Neuronal stem cell (in vitro differentiated cells): ENCODE measurements around the gene RHBDF1.

Experiments
- DNase-seq: peaks from one replicate; pipeline ENCODE4 v3.0.0-alpha.2; 2013; ENCODE audit warnings: low spot score
- H2AFZ ChIP-seq: one replicate; pipeline ENCODE4 v1.6.1; 2013; ENCODE audit warnings: mild to moderate bottlenecking, low read length, inconsistent platforms
- H2AK5ac ChIP-seq: 2 replicates; pipeline ENCODE4 v1.6.1; 2013; ENCODE audit warnings: low read depth, mild to moderate bottlenecking, inconsistent platforms, low read length, moderate library complexity, mixed read lengths
- H2BK120ac ChIP-seq: 2 replicates; pipeline ENCODE4 v1.6.1; 2013; ENCODE audit warnings: low read depth, mild to moderate bottlenecking, inconsistent platforms, low read length, moderate library complexity, mixed read lengths
- H2BK12ac ChIP-seq: one replicate; pipeline ENCODE4 v1.6.1; 2013; ENCODE audit warnings: low read length, inconsistent platforms
- H2BK15ac ChIP-seq: 2 replicates; pipeline ENCODE4 v1.6.1; 2013; ENCODE audit warnings: mild to moderate bottlenecking, low read length, inconsistent platforms, mixed read lengths
- H2BK5ac ChIP-seq: one replicate; pipeline ENCODE4 v1.6.1; 2013; ENCODE audit warnings: inconsistent platforms, mild to moderate bottlenecking, low read length, moderate library complexity
- H3K14ac ChIP-seq: one replicate; pipeline ENCODE4 v1.6.1; 2013; ENCODE audit warnings: low read length, inconsistent platforms
- H3K18ac ChIP-seq: 2 replicates; pipeline ENCODE4 v1.6.1; 2013; ENCODE audit warnings: low read length, inconsistent platforms
- H3K23ac ChIP-seq: 2 replicates; pipeline ENCODE4 v1.6.1; 2013; ENCODE audit warnings: low read depth, mild to moderate bottlenecking, mixed read lengths, low read length, inconsistent platforms; ENCODE audit not compliant: poor library complexity
- H3K27ac ChIP-seq: replicated peaks from 3 replicates; pipeline ENCODE4 v1.5.1; 2013; ENCODE audit warnings: low read length, inconsistent platforms
- H3K27me3 ChIP-seq, 3 experiments: 2 replicates each; pipeline ENCODE4 v1.6.1; 2013; ENCODE audit warnings: low read length in 3 of 3, mild to moderate bottlenecking in 2 of 3, inconsistent platforms in 1 of 3, low read depth in 1 of 3, mixed read lengths in 1 of 3, moderate library complexity in 1 of 3; ENCODE audit not compliant: control insufficient read depth in 3 of 3, insufficient read depth in 3 of 3
- H3K36me3 ChIP-seq, 2 donors: replicated peaks in 1 of 2; 2 replicates each; pipeline ENCODE4 v1.6.1; 2013; ENCODE audit warnings: low read length in 2 of 2; ENCODE audit not compliant: control insufficient read depth in 2 of 2, insufficient read depth in 2 of 2
- H3K4ac ChIP-seq: 2 replicates; pipeline ENCODE4 v1.6.1; 2013; ENCODE audit warnings: inconsistent platforms, mild to moderate bottlenecking, low read length, moderate library complexity
- H3K4me1 ChIP-seq, 2 donors: 1 replicate in 1 of 2; 2 replicates in 1 of 2; pipeline ENCODE4 v1.6.1; 2013; ENCODE audit warnings: low read length in 2 of 2, low read depth in 1 of 2; ENCODE audit not compliant: control insufficient read depth in 2 of 2, insufficient read depth in 1 of 2
- H3K4me2 ChIP-seq: one replicate; pipeline ENCODE4 v1.6.1; 2013; ENCODE audit warnings: mild to moderate bottlenecking, low read length, inconsistent platforms; ENCODE audit not compliant: insufficient read depth, poor library complexity, severe bottlenecking
- H3K4me3 ChIP-seq, 2 donors: 2 replicates each; pipeline ENCODE4 v1.5.1; 2013; ENCODE audit warnings: low read length in 2 of 2, mild to moderate bottlenecking in 2 of 2, inconsistent platforms in 1 of 2, moderate library complexity in 1 of 2
- H3K79me1 ChIP-seq: one replicate; pipeline ENCODE4 v1.6.1; 2013; ENCODE audit warnings: low read depth, mild to moderate bottlenecking, inconsistent platforms, low read length, moderate library complexity
- H3K9ac ChIP-seq: one replicate; pipeline ENCODE4 v1.6.1; 2013; ENCODE audit warnings: mild to moderate bottlenecking, low read depth, low read length, inconsistent platforms; ENCODE audit not compliant: poor library complexity
- H3K9me3 ChIP-seq, 2 donors: replicated peaks in 1 of 2; 2 replicates each; pipeline versions ENCODE3 to v1.6.1; 2013; ENCODE audit warnings: low read length in 2 of 2, mild to moderate bottlenecking in 2 of 2, inconsistent platforms in 1 of 2, low read depth in 1 of 2, mixed read lengths in 1 of 2, moderate library complexity in 1 of 2; ENCODE audit not compliant: control insufficient read depth in 2 of 2, insufficient read depth in 1 of 2
- H4K8ac ChIP-seq: one replicate; pipeline ENCODE4 v1.6.1; 2013; ENCODE audit warnings: low read depth, mild to moderate bottlenecking, inconsistent platforms, low read length, moderate library complexity
- H4K91ac ChIP-seq: one replicate; pipeline ENCODE4 v1.6.1; 2013; ENCODE audit warnings: low read length, low read depth, mild to moderate bottlenecking, inconsistent platforms; ENCODE audit not compliant: poor library complexity
- WGBS, 2 donors: extraction: QIAGEN DNeasy Blood & Tissue Kit; methylation state at CpG; one replicate each; pipeline ENCODE4 v1.1.7; 2013; ENCODE audit warnings: missing lambda C conversion rate in 2 of 2, mixed read lengths in 1 of 2; ENCODE audit not compliant: insufficient read length in 2 of 2, insufficient replicate concordance in 1 of 2; ENCODE audit errors: extremely low coverage in 2 of 2; 5-methylcytosine and 5-hydroxymethylcytosine counted together

The RHBDF1 gene

DNA sequence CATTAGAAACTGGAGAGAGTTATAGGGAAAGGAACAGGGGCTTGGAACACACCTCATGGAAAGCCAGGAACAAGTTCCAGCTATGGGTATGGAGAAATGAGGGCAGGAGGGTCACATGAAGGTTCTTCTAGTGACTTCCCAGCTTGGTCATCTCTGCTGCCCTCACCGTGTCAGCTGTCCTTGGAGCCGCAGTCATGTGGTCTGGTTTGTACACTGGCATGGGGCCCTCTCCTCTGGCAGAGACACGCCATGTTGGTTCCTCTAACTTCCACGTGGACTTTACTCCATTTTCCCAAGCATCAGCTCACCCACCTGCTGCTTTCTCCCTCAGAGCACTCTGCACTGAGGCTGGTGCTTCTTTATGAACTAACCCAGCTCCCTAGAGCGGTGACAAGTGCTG, 31.9 kb upstream of the RHBDF1 start:
- Histone ChIP-seq H3K18ac (no peak overlapping the region), H3K14ac (no peak overlapping the region), H3K4me2 (no peak overlapping the region), H3K9ac (no peak overlapping the region), H3K27me3 (no peaks in the 10 kb centered on the region), H2BK5ac (no peak overlapping the region), H3K79me1 (no peaks in the 10 kb centered on the region), H3K4me3 (no peak overlapping the region), H3K27ac (no peak overlapping the region), H3K36me3 (peaks cover 2 to 3% of the 10 kb centered on the region in 2 donors), H2AFZ (no peak overlapping the region), H3K4ac (no peak overlapping the region), H3K9me3 (no peaks in the 10 kb centered on the region), H3K23ac (no peak overlapping the region), H4K8ac (no peak overlapping the region), H2BK120ac (no peak overlapping the region), H2BK12ac (no peak overlapping the region), H4K91ac (no peak overlapping the region), H2BK15ac (no peak overlapping the region), H2AK5ac (no peak overlapping the region), H3K4me1 (peaks cover 0 to 2% of the 10 kb centered on the region in 2 donors)
- WGBS, 2 donors, result no CpG with 5 or more reads among the region's 5 CpGs
- DNase-seq, result no peak

DNA sequence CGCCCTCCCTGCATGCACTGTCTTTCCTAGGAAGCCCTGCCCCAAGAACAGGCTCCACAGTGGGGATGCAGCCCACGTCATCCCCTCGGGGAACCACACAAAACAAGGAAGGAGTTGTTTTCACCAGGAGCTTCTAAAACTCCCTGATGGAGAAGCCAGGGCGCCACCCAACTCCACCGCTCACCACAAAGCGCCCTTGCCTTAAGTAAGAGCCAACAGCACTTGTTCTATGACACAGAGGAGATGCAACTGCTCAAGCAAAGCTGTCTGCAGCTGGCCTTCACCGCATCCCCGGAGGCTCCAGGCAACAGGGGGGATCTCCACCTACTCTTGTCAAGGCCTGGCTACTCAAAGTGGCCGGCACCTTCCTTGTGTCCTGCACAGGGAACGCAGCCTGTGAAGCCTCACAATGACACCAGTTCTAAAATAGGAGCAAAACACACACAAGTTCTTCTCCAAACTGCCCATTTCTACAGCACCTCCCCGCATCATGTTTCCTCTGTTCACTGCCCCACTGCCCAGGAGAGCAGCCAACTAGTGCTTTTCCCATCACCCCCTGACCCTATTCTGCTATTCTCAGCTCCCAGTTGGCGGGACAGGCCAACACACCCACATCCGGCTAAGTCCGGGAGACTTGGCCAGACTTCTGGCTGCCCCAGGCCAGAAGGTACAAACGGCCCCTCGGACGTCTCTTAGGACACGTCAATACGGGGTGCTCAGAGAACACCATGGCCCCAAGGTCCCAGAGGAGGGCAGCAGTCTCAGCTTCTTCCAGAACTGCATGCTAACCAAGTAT, 29.8 kb upstream of the RHBDF1 start:
- no peak overlapping the region for H3K4me3 ChIP-seq
- no peak overlapping the region for H3K27ac ChIP-seq
- no peak overlapping the region for H3K18ac ChIP-seq
- H3K14ac ChIP-seq, result no peak overlapping the region
- DNase-seq, result no peak
- no peak overlapping the region for H3K4me2 ChIP-seq
- H4K8ac ChIP-seq, result no peak overlapping the region
- no peak overlapping the region for H2BK120ac ChIP-seq
- no peak overlapping the region for H2BK5ac ChIP-seq
- no peak overlapping the region for H3K9ac ChIP-seq
- H3K27me3 ChIP-seq, result no peaks in the 10 kb centered on the region
- H4K91ac ChIP-seq, result no peak overlapping the region
- no peaks in the 10 kb centered on the region for H3K79me1 ChIP-seq
- H3K4me1 ChIP-seq, result peaks cover 0 to 2% of the 10 kb centered on the region in 2 donors
- H2AFZ ChIP-seq, result no peak overlapping the region
- no peak overlapping the region for H2BK12ac ChIP-seq
- H3K23ac ChIP-seq, result no peak overlapping the region
- no peak overlapping the region for H3K4ac ChIP-seq
- no CpG with 5 or more reads among the region's 19 CpGs for WGBS, 2 donors
- no peak overlapping the region for H2AK5ac ChIP-seq
- H3K9me3 ChIP-seq, result no peaks in the 10 kb centered on the region
- no peak overlapping the region for H2BK15ac ChIP-seq
- peaks cover 6 to 12% of the 10 kb centered on the region in 2 donors for H3K36me3 ChIP-seq

DNA sequence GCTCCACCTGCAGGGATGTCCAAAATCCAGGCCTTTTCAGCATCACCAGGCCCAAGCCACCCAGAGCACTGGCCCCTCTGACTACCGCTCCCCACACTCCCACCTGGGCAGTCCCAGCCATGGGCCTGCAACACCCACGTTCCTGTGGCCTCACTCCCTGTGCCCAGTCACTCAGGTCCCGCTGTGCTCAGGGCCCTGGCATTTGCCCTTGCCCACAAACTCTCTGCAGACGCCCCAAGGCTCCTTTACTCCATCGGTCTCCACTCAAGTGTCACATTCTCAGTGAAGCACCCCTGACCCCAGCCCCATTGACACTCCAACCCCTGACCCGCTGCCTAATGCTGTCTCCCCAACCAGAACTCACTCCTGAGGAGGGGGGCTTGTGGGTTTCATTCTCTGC, 29.2 kb upstream of the RHBDF1 start:
- Histone ChIP-seq H3K4ac (no peak overlapping the region), H2BK5ac (no peak overlapping the region)
- whole genome bisulfite sequencing, 2 donors, result no CpG with 5 or more reads among the region's 6 CpGs

DNA sequence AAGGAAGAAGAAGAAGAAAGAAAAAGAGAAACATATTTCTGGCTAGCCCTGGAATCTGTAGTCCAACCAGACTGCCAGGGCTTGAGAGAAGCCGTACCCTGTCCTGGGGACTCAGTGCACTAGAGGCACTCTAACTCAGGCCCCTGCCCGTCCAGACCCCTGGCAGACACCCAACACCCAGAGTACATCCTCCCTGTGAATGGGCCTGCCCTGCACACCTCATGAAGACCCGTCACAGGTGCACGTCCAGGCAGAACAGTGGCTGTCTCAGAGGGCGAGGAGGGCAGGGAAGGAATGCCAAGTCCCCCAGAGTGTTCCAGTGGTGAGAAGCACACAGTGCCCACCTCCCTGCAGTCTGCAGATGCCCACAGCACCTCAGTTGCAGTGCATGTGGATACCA, 28.6 kb upstream of the RHBDF1 start:
- Histone ChIP-seq H3K14ac (no peak overlapping the region), H2AK5ac (no peak overlapping the region), H2BK12ac (no peak overlapping the region), H3K36me3 (peaks cover 6 to 12% of the 10 kb centered on the region in 2 donors), H3K27ac (no peak overlapping the region), H3K18ac (no peak overlapping the region), H3K4me1 (no peaks in the 10 kb centered on the region), H3K4me2 (no peak overlapping the region), H2AFZ (no peak overlapping the region), H3K4ac (no peak overlapping the region), H4K8ac (no peak overlapping the region), H3K9me3 (no peaks in the 10 kb centered on the region), H3K27me3 (no peaks in the 10 kb centered on the region), H3K4me3 (no peak overlapping the region), H2BK5ac (no peak overlapping the region), H3K79me1 (no peaks in the 10 kb centered on the region), H2BK120ac (no peak overlapping the region), H2BK15ac (no peak overlapping the region), H4K91ac (no peak overlapping the region), H3K23ac (peak overlapping the region; percentile 25), H3K9ac (no peak overlapping the region)
- DNase-seq, result no peak
- WGBS, 2 donors, result no CpG with 5 or more reads among the region's 5 CpGs

More for the DNA sequence above, 29.2 kb upstream of the RHBDF1 start:
- H2AK5ac ChIP-seq, result no peak overlapping the region
- H4K91ac ChIP-seq, result no peak overlapping the region
- no peak overlapping the region for H3K18ac ChIP-seq
- H2BK15ac ChIP-seq, result no peak overlapping the region
- H2BK120ac ChIP-seq, result no peak overlapping the region
- H2BK12ac ChIP-seq, result no peak overlapping the region
- H3K36me3 ChIP-seq, result peaks cover 6 to 12% of the 10 kb centered on the region in 2 donors
- H3K23ac ChIP-seq, result no peak overlapping the region
- no peaks in the 10 kb centered on the region for H3K4me1 ChIP-seq
- no peaks in the 10 kb centered on the region for H3K79me1 ChIP-seq
- H3K4me3 ChIP-seq, result no peak overlapping the region
- no peak overlapping the region for H3K4me2 ChIP-seq
- H3K27ac ChIP-seq, result no peak overlapping the region
- H3K9me3 ChIP-seq, result no peaks in the 10 kb centered on the region
- peak overlapping the region; percentile 27 for H3K9ac ChIP-seq
- H4K8ac ChIP-seq, result no peak overlapping the region
- no peak for DNase-seq
- no peak overlapping the region for H2AFZ ChIP-seq
- no peak overlapping the region for H3K14ac ChIP-seq
- no peaks in the 10 kb centered on the region for H3K27me3 ChIP-seq
